Keratinocyte (primary cell): ENCODE data around the gene LMNTD2. TPM values are rescaled to one million over a fixed set of nuclear protein-coding genes. Genes with fewer than 3 reads are reported as not detected.

Experiments used
- DNase-seq: peaks from one replicate; pipeline ENCODE4 v3.0.0-alpha.2; 2011; ENCODE audit warnings: low read depth, missing footprints, low spot score
- FAIRE-seq: peaks from 2 replicates; lab custom pipeline; 2011; peaks lifted over from hg19 to GRCh38; lab: Jason Lieb, UNC
- H2AFZ ChIP-seq: 2 replicates; pipeline ENCODE4 v1.6.0; 2012; ENCODE audit warnings: low read length, control low read depth, inconsistent platforms; ENCODE audit not compliant: control insufficient read depth
- H3K27ac ChIP-seq: 2 replicates; pipeline ENCODE4 v1.5.1; 2011; ENCODE audit warnings: low read length; ENCODE audit not compliant: control insufficient read depth, insufficient read depth
- H3K27me3 ChIP-seq: 3 replicates; pipeline ENCODE4 v1.6.0; 2011; ENCODE audit warnings: low read length; ENCODE audit not compliant: control insufficient read depth, insufficient read depth; ENCODE audit errors: extremely low read depth
- H3K36me3 ChIP-seq, 2 experiments: 2 replicates in 1 of 2; 3 replicates in 1 of 2; pipeline ENCODE4 v1.5.1; 2011; ENCODE audit warnings: low read length in 2 of 2, mild to moderate bottlenecking in 1 of 2; ENCODE audit not compliant: control insufficient read depth in 2 of 2, insufficient read depth in 2 of 2; ENCODE audit errors: extremely low read depth in 1 of 2
- H3K4me1 ChIP-seq: 3 replicates; pipeline ENCODE4 v1.5.1; 2011; ENCODE audit warnings: low read length; ENCODE audit not compliant: control insufficient read depth, insufficient read depth; ENCODE audit errors: extremely low read depth
- H3K4me2 ChIP-seq: 3 replicates; pipeline ENCODE4 v1.6.0; 2011; ENCODE audit warnings: low read depth, low read length; ENCODE audit not compliant: control insufficient read depth, insufficient read depth; ENCODE audit errors: extremely low read depth
- H3K4me3 ChIP-seq, 3 experiments: fragments of 200-600 bp in 1 of 3; sonication (generic) in 1 of 3; 2 replicates in 2 of 3; 3 replicates in 1 of 3; pipeline ENCODE4 v1.5.1; 2011 to 2016; ENCODE audit warnings: low read length in 3 of 3, mild to moderate bottlenecking in 3 of 3, control low read depth in 2 of 3, inconsistent platforms in 1 of 3, low read depth in 1 of 3, mixed read lengths in 1 of 3, mixed run types in 1 of 3, moderate library complexity in 1 of 3; ENCODE audit not compliant: control insufficient read depth in 2 of 3, insufficient read depth in 2 of 3; ENCODE audit errors: extremely low read depth in 1 of 3
- H3K79me2 ChIP-seq: 2 replicates; pipeline ENCODE4 v1.6.0; 2012; ENCODE audit warnings: low read length; ENCODE audit not compliant: control insufficient read depth, insufficient read depth
- H3K9ac ChIP-seq: 3 replicates; pipeline ENCODE4 v1.6.0; 2011; ENCODE audit warnings: low read length; ENCODE audit not compliant: control insufficient read depth, insufficient read depth; ENCODE audit errors: extremely low read depth
- H3K9me1 ChIP-seq: 3 replicates; pipeline ENCODE4 v1.6.0; 2011; ENCODE audit warnings: low read length; ENCODE audit not compliant: control insufficient read depth, insufficient read depth; ENCODE audit errors: extremely low read depth
- H3K9me3 ChIP-seq: 2 replicates; pipeline ENCODE4 v1.5.1; 2012; ENCODE audit warnings: low read depth, low read length; ENCODE audit not compliant: control insufficient read depth
- H4K20me1 ChIP-seq: 3 replicates; pipeline ENCODE4 v1.6.0; 2011; ENCODE audit warnings: low read length; ENCODE audit not compliant: control insufficient read depth, insufficient read depth; ENCODE audit errors: extremely low read depth
- EZH2 ChIP-seq: IDR thresholded peaks from one replicate; pipeline ENCODE4 v1.6.1; 2012; ENCODE audit warnings: inconsistent platforms, mild to moderate bottlenecking, low read length, moderate library complexity
- dilution Hi-C: fragments of 300-500 bp; cut with MboI; formaldehyde crosslinking; loops from one replicate; pipeline ENCODE4 v1.7.0; 2020; ENCODE audit warnings: low sequenced_read_pairs; ENCODE audit not compliant: extremely low pct_ligation_motif_present
- polyA plus RNA-seq, 5 experiments: library from polyadenylated mRNA; depleted of rRNA in 3 of 5; stranded (reverse) in 3 of 5; stranded (forward) in 1 of 5; unstranded in 1 of 5; fragments of >200 nt; gene quantifications; 1 replicate in 1 of 5; 2 replicates in 3 of 5; 3 replicates in 1 of 5; pipeline versions ENCODE4 v1.2.1 to v1.2.3, GENCODE V29; 2011 to 2012; ENCODE audit warnings: missing spikeins in 2 of 5, low read depth in 1 of 5, low replicate concordance in 1 of 5
- TF ChIP-seq, protein P1 (sequence below), 3 experiments: IDR thresholded peaks in 1 of 3; conservative IDR thresholded peaks in 1 of 3; optimal IDR thresholded peaks in 1 of 3; 2 replicates in 2 of 3; 3 replicates in 1 of 3; pipeline versions ENCODE3 to v1.5.1; 2011; ENCODE audit warnings: low read length in 3 of 3, mild to moderate bottlenecking in 3 of 3, moderate library complexity in 2 of 3, control low read depth in 1 of 3, inconsistent platforms in 1 of 3; ENCODE audit not compliant: insufficient read depth in 2 of 3; ENCODE audit errors: extremely low read depth in 1 of 3

LMNTD2 gene
- polyA plus RNA-seq, 1 donor (not counting 4 experiments of a cell fraction or from before 2014, with no cell fraction given): 1.2 TPM

DNA sequence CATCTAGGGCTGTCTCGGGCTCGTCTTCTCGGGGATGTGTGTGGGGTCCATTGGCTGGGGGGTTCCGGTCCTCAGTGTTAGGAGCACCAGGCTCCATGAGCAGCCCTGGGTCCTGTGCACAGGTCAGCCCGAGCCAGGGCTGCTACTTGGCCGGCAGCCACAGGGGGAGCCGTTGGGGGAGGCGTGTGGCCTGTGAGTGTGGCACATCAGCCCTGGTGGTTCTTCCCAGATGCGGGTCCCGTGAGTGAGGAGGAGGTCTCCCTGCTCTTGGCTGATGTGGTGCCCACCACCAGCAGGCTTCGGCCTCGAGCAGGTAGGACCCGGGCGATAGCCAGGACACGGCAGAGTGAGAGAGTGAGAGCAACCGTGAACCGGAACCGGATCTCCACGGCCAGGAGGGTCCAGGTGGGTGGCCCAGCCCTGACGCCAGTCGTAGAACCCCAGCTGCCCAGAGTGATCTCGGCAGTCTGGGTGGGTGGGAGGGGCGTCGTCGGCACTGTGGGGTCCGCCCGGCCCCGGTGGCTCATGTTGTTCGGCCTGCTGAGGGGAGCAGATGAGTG, 36.7 kb upstream of the LMNTD2 start:
- Histone ChIP-seq H3K9me1 (no peaks in the 10 kb centered on the region), H3K36me3 (peaks cover 48 to 53% of the 10 kb centered on the region in 2 experiments), H3K79me2 (peaks cover 43% of the 10 kb centered on the region), H3K4me3 (no peak overlapping the region), H4K20me1 (no peaks in the 10 kb centered on the region), H3K9ac (no peak overlapping the region), H3K4me1 (no peaks in the 10 kb centered on the region), H3K27me3 (no peaks in the 10 kb centered on the region), H2AFZ (no peak overlapping the region), H3K9me3 (no peaks in the 10 kb centered on the region), H3K4me2 (no peak overlapping the region), H3K27ac (no peak overlapping the region)
- dilution Hi-C loops: no loop called here
- no peak for TF ChIP-seq EZH2
- TF ChIP-seq, protein P1, sequence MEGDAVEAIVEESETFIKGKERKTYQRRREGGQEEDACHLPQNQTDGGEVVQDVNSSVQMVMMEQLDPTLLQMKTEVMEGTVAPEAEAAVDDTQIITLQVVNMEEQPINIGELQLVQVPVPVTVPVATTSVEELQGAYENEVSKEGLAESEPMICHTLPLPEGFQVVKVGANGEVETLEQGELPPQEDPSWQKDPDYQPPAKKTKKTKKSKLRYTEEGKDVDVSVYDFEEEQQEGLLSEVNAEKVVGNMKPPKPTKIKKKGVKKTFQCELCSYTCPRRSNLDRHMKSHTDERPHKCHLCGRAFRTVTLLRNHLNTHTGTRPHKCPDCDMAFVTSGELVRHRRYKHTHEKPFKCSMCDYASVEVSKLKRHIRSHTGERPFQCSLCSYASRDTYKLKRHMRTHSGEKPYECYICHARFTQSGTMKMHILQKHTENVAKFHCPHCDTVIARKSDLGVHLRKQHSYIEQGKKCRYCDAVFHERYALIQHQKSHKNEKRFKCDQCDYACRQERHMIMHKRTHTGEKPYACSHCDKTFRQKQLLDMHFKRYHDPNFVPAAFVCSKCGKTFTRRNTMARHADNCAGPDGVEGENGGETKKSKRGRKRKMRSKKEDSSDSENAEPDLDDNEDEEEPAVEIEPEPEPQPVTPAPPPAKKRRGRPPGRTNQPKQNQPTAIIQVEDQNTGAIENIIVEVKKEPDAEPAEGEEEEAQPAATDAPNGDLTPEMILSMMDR (optimal IDR thresholded peaks at IDR 0.05 in 1 of 3, IDR thresholded peaks at IDR 0.05 in 1 of 3, conservative IDR thresholded peaks at IDR 0.05 in 1 of 3; ENCODE audit: extremely low read depth in 1 of 3, insufficient read depth in 2 of 3, low read length in 3 of 3): peak in 2 of 3 experiments; percentile 15 to 16
- no peak for DNase-seq
- FAIRE-seq: no peak

DNA sequence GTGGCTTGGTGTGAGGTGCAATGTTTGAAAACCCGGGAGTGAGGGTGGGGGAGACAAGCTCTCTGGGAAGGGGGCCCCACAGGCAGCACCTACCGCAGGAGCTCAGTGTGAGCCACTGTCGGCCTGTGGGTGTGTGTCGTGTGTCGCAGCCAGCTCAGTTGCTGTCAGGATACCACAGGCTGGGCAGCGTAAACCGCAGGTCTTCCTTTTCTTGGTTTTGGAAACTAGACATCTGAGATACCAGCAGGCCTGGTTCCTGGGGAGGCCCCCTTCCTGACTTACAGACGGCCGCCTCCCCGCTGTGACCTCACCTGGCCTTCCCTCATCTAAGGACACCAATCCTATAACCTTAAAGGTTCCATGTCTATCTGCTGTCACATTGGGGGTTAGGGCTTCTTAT, 35.8 kb upstream of the LMNTD2 start:
- H3K4me3 ChIP-seq: no peak overlapping the region
- H3K4me2 ChIP-seq: no peak overlapping the region
- TF ChIP-seq, protein P1 (optimal IDR thresholded peaks at IDR 0.05 in 1 of 3, IDR thresholded peaks at IDR 0.05 in 1 of 3, conservative IDR thresholded peaks at IDR 0.05 in 1 of 3; ENCODE audit: extremely low read depth in 1 of 3, insufficient read depth in 2 of 3, low read length in 3 of 3): no peak
- TF ChIP-seq EZH2: no peak
- H3K9me1 ChIP-seq: no peaks in the 10 kb centered on the region
- H3K27me3 ChIP-seq: no peaks in the 10 kb centered on the region
- no peaks in the 10 kb centered on the region for H3K4me1 ChIP-seq
- H3K27ac ChIP-seq: no peak overlapping the region
- no peaks in the 10 kb centered on the region for H4K20me1 ChIP-seq
- no peak overlapping the region for H3K9ac ChIP-seq
- FAIRE-seq: no peak
- H2AFZ ChIP-seq: no peak overlapping the region
- H3K9me3 ChIP-seq: no peaks in the 10 kb centered on the region
- dilution Hi-C loops: no loop called here
- H3K36me3 ChIP-seq: peaks cover 46 to 53% of the 10 kb centered on the region in 2 experiments
- no peak for DNase-seq
- peaks cover 42% of the 10 kb centered on the region for H3K79me2 ChIP-seq
